Adipocyte (in vitro differentiated cells): ENCODE results near the gene LTF.
"Not testable (repeated sequence)": the region's sequence is repeated elsewhere in the genome, so short reads cannot be mapped to it uniquely, and the experiment has no call there.

Experiments used
- DNase-seq: peaks from one replicate; pipeline ENCODE4 v3.0.0-alpha.2; 2015; ENCODE audit warnings: low read depth
- H3K27me3 ChIP-seq: replicated peaks from 2 replicates; pipeline ENCODE4 v1.7.0; 2013; ENCODE audit warnings: mild to moderate bottlenecking, low read length, moderate library complexity; ENCODE audit not compliant: control insufficient read depth, insufficient read depth
- H3K36me3 ChIP-seq: 2 replicates; pipeline ENCODE4 v1.7.0; 2013; ENCODE audit warnings: low read length, mild to moderate bottlenecking, moderate library complexity; ENCODE audit not compliant: control insufficient read depth, insufficient read depth, severe bottlenecking
- H3K4me1 ChIP-seq: 2 replicates; pipeline ENCODE4 v1.7.0; 2013; ENCODE audit warnings: mild to moderate bottlenecking, low read length, moderate library complexity; ENCODE audit not compliant: control insufficient read depth, insufficient read depth
- H3K4me3 ChIP-seq: 2 replicates; pipeline ENCODE4 v1.7.0; 2013; ENCODE audit warnings: mild to moderate bottlenecking, low read length, moderate library complexity
- H3K9ac ChIP-seq: 2 replicates; pipeline ENCODE4 v1.7.0; 2013; ENCODE audit warnings: mild to moderate bottlenecking, low read length, moderate library complexity
- H3K9me3 ChIP-seq: 2 replicates; pipeline ENCODE4 v1.7.0; 2013; ENCODE audit warnings: mild to moderate bottlenecking, low read length, moderate library complexity; ENCODE audit not compliant: control insufficient read depth

Gene LTF

DNA sequence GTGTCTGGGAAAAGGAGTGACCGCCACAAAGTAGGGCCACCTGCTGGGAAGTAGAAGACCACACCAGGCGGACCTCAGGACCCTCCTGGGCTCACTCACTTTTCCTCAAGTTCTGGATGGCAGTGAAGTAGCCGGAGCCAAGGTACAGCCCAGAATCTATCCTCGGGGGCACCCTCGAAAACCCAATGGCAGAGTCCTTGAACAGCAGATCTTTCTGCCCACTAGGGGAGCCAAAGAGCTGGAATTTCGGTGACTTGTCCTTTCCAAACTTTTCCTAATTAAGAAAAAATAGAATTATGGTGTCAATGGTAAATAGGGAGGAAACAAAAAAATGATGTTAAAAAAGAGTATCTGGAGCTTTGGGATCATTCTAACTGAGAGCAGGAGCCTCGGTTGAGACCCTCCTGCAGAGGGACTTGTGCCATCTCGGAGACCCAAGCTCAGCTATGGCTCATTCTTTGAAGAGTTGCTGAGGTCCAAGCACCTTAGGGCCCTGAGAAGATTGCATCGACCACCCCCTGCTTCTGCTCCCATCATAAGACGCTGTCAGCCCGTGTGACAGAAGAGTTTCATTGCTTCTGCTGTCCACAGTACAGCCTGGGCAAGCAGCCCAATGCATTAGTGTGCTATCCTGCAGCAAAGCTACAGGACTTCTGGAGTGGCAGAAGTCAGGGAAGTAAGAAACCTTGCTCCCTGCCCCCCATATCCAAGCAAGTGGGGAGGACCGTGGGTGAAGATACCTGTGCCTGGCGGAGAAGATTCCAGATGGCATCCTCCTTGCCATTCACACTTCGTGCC, 14.8 kb downstream of the LTF start:
- peak; percentile 28 for DNase-seq
- no peaks in the 10 kb centered on the region for H3K9me3 ChIP-seq
- H3K9ac ChIP-seq, result no peak overlapping the region
- H3K4me1 ChIP-seq, result no peaks in the 10 kb centered on the region
- H3K4me3 ChIP-seq, result no peak overlapping the region
- H3K36me3 ChIP-seq, result no peaks in the 10 kb centered on the region
- peaks cover 62% of the 10 kb centered on the region for H3K27me3 ChIP-seq

DNA sequence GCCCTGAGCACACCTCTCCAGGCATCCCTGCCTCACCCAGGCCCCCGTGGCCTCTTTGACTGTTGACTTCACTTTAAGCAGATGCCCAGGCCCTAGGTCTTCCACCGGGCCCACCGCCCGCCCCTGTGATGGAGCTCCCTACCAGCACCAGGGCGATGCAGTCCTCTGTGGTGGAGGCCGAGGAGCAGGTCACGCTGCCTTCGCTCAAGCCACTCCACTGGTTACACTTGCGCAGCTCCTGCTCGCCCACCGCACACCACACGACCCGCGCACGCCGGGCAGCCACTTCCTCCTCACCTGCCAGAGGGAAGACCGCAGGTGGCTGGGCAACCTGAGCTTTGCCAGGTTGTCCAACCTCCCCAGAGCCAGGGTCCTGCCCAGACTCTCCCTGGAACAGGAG, 16.0 kb downstream of the LTF start:
- Histone ChIP-seq H3K36me3 (no peaks in the 10 kb centered on the region), H3K9ac (no peak overlapping the region), H3K9me3 (no peaks in the 10 kb centered on the region), H3K4me1 (no peaks in the 10 kb centered on the region), H3K27me3 (peaks cover 50% of the 10 kb centered on the region), H3K4me3 (no peak overlapping the region)
- DNase-seq, result no peak

DNA sequence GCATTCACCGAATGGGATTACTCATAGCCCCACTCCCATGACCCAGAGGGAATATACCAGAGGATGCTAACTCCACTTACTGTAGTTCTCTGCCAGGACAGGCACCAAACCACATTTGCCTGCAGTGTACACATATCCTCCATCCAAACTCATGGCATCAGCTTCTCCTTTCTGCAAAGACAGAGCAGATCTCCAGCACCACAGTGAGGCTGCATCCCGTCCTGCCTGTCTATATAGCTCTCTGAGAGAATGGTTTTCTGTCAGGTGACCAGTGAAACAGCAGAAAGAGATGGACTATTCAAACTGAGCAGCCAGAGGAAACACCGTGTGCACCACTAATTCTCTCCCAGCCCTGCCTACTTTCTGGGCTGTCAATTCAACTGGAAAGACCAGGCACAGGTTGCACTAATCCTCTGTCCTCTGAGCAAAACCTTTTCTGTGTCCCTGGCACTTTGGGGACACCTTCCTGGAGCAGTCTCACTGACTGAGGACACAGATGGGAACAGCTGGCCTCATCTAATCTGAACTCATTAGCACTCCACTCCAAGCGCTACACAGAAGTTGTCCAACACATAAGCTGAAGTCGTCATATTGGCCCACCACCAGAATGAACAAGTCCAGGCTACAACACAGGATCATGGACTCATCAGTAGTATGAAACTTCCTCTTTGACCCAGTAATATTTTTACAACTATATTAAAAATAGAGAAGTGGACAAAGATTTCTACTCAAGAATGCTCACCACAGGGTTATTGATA, 17.3 kb downstream of the LTF start:
- Histone ChIP-seq H3K9ac (no peak overlapping the region), H3K4me3 (no peak overlapping the region), H3K27me3 (peaks cover 40% of the 10 kb centered on the region), H3K4me1 (no peaks in the 10 kb centered on the region), H3K9me3 (no peaks in the 10 kb centered on the region), H3K36me3 (no peaks in the 10 kb centered on the region)
- no peak for DNase-seq

DNA sequence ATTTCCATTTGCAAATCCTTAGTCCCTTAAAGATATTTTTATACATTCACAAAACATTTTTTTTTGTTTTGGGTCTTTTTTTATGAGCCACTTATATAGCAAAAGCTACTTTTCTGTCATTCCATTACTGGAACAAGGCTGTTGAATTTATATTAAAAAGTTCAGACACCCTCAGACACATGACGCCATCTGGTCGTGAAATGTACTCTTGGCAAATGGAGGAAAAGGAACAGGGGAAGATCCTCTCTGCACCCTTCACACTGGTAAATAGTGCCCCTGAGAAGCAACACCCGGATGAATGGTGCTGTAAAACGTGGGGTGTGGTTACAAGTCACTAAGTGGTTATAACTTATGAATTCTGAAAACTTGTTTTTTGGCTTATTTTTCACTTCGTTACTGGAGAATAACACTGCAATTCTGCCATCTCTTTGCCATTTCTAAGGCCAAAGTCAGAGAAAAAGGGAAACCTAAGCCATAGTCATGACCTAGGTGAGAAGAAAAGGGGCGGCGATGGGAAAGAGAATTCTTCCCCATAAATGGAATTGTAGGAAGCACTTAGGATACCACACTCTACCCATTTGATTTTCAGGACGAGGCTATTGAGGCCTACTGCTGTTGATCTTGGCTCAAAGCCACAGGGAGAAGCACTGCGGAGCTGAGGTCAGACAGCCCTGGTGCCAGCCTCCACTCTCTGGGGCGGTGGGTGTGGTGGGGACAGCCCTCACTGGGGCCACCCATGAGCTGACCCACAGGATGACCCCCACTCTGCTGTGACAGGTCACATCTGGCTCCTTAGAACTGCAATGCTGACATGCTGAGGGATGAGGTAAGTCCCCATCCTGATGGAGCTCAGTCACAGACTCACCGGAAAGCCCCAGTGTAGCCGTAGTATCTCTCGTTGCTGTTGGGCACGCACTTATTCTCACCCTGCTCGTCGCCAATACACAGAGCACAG, 21.9 kb downstream of the LTF start:
- DNase-seq, result peak; percentile 70
- H3K36me3 ChIP-seq, result no peaks in the 10 kb centered on the region
- no peak overlapping the region for H3K4me3 ChIP-seq
- H3K27me3 ChIP-seq, result peaks cover 26% of the 10 kb centered on the region
- H3K9me3 ChIP-seq, result peaks cover 3% of the 10 kb centered on the region
- no peak overlapping the region for H3K9ac ChIP-seq
- H3K4me1 ChIP-seq, result no peaks in the 10 kb centered on the region

DNA sequence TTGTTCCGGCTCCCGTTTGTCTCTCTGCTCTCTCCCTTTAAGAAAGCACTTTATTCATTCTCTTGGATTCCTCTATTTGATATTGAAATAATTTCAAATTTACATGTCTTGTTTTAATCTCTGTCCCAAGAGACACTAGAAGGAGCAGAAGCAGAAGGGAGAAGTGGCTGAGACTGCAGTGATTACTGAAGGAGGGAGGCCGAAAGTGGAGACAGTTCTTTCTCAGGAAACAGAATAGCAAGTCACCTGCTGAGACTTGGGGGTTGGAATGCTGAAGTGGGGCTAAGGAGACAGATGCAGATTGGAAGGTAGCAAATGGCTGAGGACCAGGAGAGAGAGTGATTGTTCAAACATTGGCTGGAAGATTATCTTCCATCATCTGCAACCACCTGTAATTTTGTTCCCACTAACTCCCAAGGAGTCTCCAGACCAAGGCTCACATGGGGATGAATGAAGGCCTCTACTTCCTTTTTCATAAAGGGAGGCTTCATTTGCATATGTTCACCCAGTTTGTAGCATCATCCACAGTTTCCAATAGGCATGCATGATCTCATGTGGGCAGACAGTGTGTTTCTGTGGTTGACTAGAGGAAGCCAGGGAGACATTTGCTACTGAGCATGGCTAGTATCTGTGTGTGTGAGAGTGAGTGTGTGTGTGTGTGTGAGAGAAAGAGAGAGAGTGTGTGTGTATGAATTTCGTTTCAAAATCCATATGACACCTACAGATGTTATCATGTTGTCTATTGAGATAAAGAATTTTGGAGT, 24.0 kb downstream of the LTF start:
- H3K4me3 ChIP-seq, result no peak overlapping the region
- H3K9me3 ChIP-seq, result peaks cover 3% of the 10 kb centered on the region
- no peaks in the 10 kb centered on the region for H3K4me1 ChIP-seq
- H3K36me3 ChIP-seq, result no peaks in the 10 kb centered on the region
- H3K9ac ChIP-seq, result no peak overlapping the region
- peaks cover 8% of the 10 kb centered on the region for H3K27me3 ChIP-seq
- DNase-seq, result no peak

DNA sequence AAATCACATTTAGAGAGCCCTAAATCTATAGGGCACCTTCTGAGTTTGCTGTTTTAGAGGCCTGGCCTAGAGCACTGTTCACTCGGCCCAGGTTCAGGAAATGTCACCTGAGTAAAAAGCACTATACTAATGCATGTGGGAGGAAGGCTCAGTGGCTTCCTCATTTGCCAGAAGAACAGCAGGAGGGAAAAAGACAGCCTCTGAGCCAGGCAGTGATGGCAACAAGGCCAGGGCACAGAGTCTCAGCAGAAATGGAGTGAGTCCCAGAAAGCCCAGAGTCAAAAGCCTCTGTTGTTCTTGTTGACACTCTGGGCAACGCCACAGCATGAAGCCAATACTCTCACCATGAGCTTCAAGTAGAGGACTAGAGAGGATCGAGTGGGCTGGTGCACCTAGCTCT, 25.9 kb downstream of the LTF start:
- peaks cover 18% of the 10 kb centered on the region for H3K27me3 ChIP-seq
- no peak overlapping the region for H3K4me3 ChIP-seq
- no peaks in the 10 kb centered on the region for H3K4me1 ChIP-seq
- H3K36me3 ChIP-seq, result no peaks in the 10 kb centered on the region
- H3K9ac ChIP-seq, result no peak overlapping the region
- no peak for DNase-seq
- H3K9me3 ChIP-seq, result peaks cover 3% of the 10 kb centered on the region

DNA sequence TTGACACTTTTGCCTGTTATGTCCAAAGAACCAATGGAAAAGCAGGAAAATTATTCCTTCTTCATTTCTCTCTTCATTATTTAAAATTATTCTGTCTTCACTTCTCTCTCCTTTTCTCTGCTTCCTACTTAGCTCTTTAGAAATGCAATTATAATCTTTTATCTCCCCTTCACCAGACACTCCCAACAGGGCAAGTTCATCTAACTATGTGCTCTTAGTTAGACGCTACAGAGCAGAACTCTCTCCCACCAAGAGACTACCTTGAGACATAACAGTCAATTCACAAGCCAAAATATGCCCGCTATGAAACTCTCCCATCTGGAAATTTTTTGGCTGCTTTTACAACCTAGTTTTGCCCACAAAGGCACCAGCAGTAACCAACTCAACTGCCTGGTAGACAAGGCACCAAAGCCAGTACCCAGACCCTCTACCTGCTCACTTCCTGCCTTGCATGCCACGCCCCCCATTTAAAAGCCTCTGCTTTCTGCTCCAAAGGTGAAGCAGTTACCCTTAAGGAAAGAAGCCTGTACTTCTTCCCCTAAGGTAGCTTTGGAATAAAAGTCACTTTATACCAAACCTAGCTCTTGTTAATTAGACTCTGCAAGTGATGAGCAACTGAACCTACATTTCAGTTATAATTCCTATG, 29.5 kb downstream of the LTF start:
- Histone ChIP-seq H3K4me3 (no peak overlapping the region), H3K4me1 (no peaks in the 10 kb centered on the region), H3K9me3 (peaks cover 10% of the 10 kb centered on the region), H3K36me3 (no peaks in the 10 kb centered on the region), H3K27me3 (peaks cover 20% of the 10 kb centered on the region), H3K9ac (no peak overlapping the region)
- DNase-seq, result no peak

DNA sequence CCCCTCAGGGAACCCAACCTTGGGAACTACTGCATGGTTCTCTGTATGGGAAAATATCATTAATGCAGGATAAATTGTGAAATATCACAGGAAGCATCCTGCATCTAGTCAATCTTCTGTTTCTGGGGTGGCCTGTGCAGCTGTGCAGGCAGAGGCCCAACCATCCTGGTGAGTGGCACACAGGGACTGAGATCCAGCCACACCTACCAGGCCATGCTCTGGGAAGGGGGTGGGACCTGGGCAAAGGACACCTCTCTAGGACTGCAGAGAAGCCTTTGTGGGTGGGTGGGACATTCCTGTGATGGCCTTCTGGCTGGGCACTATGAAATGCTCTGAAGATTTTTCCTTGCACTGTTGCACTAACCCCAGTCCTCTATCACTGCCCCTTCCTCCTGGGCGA, 30.9 kb downstream of the LTF start:
- H3K9ac ChIP-seq, result no peak overlapping the region
- no peak overlapping the region for H3K4me3 ChIP-seq
- H3K36me3 ChIP-seq, result no peaks in the 10 kb centered on the region
- peaks cover 17% of the 10 kb centered on the region for H3K27me3 ChIP-seq
- H3K9me3 ChIP-seq, result peaks cover 7% of the 10 kb centered on the region
- H3K4me1 ChIP-seq, result peaks cover under 1% of the 10 kb centered on the region
- no peak for DNase-seq

DNA sequence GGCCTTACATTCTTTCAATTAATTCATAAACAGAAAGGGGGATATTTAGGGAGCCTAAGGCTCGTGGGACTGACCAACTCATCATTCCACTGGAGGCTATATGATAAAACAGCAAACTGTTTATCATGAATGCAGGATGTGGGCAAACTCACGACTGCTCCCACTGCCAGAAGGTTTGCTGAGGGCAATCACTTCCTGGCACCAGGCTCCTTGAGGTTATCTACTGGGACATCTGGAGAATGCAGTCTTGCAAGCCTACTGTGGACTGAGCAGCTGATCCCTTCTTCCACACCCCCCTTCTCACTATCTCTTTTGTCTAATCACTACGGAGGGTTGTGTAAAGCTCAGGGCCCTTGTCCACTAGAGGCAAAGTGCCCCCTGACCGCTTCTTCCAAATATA, 31.6 kb downstream of the LTF start:
- not testable (repeated sequence) for DNase-seq, H3K9me3 ChIP-seq, H3K36me3 ChIP-seq, H3K4me3 ChIP-seq, H3K4me1 ChIP-seq, H3K9ac ChIP-seq
- H3K27me3 ChIP-seq, result peaks cover 17% of the 10 kb centered on the region

DNA sequence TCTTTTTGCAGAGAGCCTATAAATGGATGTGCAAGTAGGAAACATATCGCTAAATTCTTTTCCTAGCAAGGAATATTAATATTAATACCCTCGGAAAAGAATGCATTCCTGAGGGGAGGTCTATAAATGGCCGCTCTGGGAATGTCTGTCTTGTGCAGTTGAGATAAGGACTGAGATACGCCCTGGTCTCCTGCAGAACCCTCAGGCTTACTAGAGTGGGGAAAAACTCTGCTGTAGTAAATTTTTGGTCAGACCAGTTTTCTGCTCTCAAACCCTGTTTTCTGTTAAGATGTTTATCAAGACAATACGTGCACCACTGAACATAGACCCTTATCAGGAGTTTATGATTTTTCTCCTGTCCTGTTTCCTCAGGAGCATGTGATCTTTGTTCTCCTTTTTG, 32.8 kb downstream of the LTF start:
- peaks cover 17% of the 10 kb centered on the region for H3K27me3 ChIP-seq
- H3K4me3 ChIP-seq, H3K36me3 ChIP-seq, DNase-seq, H3K9me3 ChIP-seq, H3K9ac ChIP-seq: not testable (repeated sequence)
- peaks cover 11% of the 10 kb centered on the region for H3K4me1 ChIP-seq
